GM19328 (cell line): ENCODE results near the gene CFAP157.

ENCODE experiments used
- ATAC-seq: cut with Tn5 transposase; IDR thresholded peaks from one replicate; pipeline ENCODE4 v1.9.1; 2021; ENCODE audit warnings: mild to moderate bottlenecking, moderate library complexity; ENCODE audit not compliant: unreplicated experiment

The CFAP157 gene

DNA sequence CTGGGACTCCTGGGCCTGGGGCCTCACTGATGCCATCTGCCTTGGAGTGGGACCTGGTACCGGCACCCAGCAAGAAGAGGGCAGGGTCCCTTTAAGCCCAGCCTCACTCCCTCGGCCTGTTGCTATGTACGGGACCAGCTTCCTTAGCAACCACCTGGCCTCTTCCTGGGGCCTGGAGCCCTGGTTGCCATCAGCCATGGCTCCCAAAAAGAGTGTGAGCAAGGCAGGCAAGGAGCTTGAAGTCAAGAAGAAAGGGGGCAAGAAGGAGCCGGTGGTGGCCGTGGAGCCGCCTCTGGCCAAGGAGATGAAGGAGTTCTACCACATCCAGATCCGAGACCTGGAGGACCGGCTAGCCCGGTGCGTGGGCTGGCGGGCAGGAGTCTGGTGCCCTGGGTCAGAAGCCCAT lies at the start of gene CFAP157:
Gene CFAP157 (plus strand): TSS at position 153 of the 406 bp plus-strand sequence. CDS start 44 bp downstream, at position 197.
- no peak for ATAC-seq

DNA sequence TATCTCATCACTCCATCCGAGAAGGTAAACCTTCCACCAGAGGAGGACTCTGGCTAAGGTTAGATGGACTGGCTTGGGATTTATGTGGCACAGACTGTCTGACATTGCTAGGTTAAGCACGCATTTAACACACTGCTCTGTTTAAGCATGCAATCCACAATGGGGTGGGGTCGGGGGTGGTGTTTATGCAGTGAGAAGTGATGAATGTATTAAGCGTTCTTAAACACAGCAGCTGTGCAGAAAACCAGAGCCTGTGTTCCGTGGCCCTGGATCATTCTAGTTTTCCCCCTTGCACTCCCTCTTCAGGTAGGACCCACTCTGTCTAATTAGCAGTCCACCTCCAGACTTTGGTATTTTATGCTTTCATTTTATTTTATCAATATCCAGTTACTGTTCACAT lies 48.4 kb upstream of the CFAP157 start:
- no peak for ATAC-seq

DNA sequence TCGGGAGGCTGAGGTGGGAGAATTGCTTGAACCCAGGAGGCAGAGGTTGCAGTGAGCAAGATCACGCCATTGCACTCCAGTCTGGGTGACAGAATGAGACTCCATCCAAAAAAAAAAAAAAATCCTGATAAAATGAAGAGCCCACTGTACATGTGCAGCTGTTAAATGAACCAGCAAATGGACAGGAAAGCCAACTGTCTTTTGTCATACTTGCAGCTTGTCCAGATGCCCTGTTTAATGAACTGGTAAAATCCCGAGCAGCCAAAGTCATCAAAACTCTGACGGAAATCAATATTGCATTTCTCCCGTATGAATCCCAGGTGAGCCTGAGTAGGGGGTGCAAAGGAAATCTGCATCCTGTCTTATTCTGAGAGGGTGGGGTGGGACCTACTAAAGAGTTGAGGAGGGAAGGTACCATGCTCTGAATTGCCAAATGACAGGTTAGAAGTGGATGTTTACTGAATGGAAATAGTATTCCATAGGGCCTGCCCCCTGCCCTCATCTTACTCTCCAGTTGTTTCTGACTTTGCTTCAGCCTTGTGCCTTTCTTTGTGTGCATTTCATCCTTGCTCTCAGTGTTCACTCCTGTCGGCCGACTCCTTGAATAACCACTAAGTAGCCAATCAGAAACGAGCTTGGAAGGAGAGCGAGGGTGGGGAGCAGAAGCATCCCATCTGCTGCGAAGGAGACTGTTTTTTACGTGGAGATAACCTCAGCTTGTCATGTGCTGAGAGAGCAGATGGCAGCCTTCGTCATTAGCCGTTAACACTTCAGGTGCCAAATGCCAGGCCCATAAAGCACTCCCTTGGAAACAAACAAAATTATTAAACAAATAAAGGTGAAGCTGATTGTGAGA lies 45.7 kb upstream of the CFAP157 start:
- ATAC-seq: no peak

DNA sequence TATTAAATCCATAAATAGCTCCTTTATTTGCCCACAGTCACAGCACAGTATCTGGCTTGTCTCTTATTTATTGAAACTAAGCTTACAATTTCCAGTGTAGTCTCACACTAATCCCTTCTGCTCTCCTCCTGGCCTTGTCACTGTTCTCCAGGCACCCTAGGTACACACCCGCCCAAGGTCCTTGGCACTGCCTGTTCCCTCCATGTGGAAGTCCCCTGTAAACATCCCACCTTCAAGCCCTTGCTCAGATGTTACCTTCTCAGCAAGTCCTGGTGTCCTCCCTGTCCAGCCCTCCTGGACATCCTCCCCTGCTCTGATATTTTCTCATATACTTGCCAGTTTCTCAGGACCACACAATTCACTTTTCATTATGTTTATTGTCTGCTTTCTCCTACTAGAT lies 44.2 kb upstream of the CFAP157 start:
- no peak for ATAC-seq

DNA sequence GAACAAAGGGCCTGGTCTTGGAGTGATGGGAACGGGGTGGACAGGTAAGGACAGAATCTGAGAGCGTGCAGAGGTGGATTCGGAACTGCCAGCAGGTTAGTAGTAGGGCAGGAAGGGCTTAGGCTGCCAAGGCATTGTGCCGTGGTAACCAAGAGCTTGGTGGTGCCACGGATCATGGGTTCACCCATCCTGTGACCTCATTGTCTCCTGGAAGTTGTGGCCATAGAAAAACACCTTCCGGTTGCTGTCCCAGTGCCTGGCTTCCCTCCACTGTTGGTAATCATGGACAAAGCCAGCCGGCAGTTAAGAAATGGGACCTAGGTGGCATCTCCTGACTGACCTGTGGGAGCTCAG lies 42.5 kb upstream of the CFAP157 start:
- no peak for ATAC-seq

DNA sequence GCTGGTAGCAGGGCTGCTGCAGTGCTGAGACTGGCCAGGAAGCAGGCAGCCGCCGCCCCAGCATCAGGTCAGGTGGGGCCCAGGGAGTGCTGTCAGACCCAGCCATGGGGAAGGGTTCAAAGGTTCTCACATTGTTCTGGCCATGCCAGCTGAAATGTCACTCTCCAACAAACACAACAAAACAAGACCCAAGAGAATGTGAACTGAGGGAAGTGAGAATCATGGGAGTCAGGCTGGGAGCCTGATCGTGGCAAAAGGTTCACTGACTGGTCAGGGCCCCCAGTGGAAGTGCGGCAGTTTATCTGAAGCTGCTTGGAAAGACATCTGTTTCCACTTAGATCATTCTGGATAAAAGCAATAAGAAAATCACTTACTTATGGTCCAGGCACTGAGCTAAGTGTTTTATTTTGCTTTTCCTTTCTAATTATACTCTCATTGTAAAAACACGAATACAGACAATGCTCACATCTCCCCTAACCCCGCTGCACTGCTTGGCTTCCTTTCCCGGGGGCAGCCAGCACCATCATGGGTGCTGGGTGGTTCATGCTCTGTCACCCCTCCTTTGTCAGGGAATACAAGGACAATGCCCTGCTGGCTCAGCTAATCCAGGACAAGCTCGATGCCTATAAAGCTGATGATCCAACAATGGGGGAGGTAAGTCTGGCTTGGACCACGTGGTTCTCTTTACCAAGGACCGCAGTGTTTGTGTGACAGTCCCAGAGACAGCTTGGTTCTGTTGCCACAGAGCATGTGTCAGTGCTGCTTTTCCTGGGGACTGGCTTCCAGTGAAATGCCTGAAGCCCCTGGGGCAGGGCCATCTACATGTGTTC lies 41.9 kb upstream of the CFAP157 start:
- no peak for ATAC-seq

DNA sequence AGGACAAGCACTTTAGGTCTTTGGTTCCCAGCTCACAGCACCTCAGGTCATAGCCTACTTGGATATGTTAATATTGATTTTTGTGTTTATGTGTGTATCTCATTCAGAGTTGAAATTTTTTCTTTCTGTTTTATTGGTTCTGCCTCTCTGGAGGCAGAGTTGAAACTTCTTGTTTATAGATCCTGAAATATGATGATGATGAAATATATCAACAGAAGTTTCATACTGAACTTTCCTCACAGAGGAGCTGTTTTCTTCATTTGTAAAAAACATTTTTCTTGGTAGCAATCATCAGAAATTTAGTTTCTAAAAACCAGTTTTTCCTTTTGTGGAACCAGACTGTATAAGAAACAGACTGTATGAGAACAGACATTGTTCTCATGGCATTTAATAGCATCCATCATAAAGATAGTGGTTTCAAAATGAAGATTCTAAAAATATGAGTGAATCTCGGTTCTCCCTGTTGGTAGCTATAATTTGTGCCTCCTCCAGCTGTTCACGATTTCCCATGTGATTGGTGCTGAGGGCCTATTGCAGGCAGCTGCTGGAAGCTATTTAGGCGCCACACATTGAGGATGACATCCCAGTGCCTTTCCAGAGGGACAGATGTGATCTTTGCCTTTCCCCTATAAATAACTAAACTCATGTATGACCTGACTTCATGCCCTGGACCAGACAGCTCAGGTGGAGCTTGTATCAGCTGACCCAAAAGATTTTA lies 39.5 kb upstream of the CFAP157 start:
- ATAC-seq: no peak

DNA sequence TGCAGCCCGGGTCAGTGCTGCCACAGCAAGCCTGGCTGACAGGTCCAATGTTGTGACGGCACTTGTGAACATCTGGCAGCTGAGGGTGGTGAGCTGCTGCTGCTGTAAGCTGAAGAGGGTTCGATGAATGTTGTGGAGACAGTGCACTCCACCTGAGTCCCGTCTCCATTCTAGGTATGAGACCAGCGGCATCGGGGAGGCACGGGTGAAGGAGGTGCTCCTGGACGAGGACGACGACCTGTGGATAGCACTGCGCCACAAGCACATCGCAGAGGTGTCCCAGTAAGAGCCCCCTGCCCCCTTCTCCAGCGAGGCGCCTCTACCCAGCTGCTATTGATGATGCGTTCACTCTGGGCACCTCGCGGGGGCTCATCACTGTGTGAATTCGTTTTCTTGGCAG lies 38.9 kb upstream of the CFAP157 start:
- ATAC-seq: no peak

DNA sequence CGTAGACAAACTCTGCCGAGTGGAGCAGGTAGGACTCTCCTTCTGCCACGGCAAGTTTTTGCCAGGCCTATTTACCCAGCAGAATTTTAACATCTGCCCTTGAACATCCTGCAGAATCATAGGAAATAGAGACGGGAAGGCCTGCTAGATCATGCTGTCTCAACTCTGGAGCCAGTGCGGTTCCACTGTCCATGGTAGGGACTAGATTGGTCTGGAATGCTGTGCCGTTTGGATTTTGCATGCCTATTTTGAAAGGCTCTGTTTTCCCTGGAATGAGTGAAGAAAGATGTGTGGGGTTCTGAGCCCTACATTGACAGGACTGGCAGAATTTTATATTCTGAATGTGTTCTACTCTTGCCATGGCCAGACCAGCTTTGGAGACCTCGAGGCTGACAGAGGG lies 33.6 kb upstream of the CFAP157 start:
- no peak for ATAC-seq

DNA sequence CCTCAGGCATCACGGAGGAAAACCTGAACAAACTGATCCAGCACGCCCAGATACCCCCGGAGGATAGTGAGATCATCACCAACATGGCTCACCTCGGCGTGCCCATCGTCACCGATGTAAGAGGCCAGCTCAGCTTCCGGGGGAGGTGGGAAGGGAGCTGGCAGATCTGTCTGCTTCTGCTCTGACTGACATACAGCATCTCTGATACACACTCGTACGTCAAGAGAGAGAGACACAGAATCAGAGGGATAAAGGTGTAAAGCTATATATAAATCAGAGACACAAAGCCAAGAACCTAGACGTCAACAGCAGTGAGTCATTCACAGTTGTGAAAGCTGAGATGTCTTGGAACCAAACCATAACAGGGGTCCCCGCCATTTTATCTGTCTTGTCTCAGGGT lies 30.1 kb upstream of the CFAP157 start:
- ATAC-seq: no peak

DNA sequence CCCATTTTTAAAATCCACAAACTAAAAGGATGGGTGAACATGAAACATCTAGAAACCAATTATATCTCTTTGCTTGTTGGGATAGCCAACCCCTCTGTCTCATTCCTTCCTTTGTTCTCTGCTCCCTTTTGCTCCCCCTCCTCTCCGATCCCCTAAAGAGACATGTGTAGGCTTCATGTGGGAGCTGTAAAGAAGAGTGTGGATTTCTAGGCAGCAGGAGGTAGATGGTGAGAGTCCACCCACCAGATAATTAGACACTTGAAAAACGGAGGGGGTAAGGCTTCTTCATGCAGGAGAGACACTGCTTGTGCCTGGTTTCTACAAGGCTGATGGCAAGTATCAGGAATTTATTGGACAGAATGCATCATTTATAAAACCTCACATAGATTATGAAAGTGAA lies 27.3 kb upstream of the CFAP157 start:
- ATAC-seq: no peak

DNA sequence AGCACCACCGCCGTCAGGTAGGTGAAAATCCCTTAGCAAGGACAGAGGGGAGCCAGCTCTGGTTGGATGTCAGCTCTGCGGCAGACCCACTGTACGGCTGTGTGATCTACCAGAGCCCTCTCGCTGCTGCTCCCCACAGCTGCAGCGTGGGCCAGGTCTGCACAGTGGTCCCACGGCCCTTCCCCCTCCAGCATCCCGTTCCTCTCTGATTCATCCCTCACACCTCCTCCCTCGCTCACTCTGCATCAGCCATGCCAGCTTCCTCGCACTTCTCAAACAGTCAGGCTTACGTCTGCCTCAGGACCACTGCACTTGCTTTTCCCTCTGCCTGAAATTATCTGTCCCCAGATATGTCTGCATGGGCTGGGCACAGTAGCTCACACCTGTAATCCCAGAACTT lies 26.6 kb upstream of the CFAP157 start:
- no peak for ATAC-seq

DNA sequence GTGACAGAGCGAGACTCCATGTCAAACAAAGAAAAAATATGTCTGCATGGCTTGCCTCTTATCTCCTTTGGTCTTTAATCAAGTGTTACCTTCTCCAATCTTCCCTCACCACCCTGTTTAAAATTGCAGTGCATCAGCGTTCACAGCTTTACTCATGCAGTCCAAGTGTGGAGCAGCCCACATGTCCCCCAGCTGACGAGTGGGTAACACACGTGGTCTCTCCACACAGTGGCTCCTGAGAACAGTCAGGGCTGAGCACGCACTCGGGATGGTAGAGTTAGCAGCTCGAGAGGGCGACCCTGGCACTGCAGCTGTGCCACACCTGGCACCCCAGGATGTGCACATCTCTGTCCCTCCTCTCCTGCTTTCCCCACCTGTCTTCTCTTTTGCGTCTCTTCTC lies 25.9 kb upstream of the CFAP157 start:
- ATAC-seq: no peak

DNA sequence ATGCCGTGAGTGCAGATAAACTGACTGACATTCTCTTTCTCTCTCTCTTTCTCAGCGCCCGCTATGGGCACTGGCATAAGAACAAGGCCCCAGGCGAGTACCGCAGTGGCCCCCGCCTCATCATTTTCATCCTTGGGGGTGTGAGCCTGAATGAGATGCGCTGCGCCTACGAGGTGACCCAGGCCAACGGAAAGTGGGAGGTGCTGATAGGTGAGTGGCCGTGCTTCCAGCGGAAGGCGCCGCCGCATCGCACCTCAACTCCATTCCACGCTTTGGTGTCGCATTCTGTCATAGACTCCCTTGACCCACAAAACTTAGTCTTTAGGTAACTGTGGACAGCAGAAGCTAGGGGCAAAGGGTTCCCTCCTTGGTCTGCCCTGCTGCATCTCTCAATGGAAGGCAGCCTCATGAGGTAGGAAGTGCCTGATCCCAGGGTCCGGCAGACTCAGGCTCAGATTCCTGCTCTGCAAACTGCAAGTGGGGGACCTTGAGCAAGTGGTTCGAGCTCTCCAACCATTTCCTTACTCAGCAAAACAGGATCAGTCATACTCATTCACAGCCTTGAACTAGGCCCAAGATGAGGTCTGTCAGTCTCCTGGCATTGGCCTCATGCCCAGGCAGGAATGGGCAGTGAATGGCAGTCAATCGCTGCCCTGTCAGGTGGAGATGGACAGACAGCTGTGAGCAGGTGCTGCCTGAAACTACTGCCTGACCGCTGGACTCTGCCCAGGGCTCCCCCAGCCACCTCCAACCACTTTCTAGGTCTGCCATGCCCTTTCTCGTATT lies 24.2 kb upstream of the CFAP157 start:
- no peak for ATAC-seq

DNA sequence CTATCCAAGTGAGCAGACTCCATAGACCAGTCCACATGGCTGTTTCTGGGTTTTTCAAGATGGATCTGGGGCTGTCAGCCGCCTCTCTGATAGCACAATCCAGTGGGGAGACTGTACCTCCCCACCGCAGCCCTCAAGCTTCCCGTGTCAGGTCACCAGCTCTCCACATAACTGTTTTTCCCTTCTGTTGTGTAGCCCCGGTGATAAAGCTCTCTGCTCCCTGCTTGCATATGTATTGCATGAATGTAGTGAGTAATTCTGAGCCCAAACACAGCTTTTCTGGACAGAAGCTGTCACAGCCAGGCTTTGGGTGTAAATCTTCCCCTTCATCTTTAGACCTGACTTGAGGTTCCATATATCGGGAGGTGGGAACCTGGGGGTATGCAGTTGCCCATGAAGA lies 23.1 kb upstream of the CFAP157 start:
- ATAC-seq: no peak

DNA sequence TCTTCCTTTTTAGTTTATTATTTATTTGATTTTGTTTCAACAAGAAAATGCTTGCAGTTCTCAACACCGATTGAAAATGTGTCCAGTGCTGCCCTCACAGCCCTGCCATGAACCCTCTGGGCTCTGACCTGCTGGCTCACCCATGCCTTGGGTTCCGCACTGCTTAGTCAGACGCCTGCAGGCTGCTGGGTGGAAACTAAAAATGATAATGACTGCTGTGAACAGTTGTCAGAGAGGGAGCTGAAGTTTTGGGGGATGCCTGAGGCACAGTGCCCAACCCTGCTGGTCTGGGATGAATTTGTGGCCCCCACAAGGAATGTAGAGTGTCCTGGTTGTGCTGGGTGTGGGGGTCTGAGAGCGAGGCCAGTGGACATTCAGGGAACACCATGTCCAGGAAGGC lies 22.2 kb upstream of the CFAP157 start:
- no peak for ATAC-seq

DNA sequence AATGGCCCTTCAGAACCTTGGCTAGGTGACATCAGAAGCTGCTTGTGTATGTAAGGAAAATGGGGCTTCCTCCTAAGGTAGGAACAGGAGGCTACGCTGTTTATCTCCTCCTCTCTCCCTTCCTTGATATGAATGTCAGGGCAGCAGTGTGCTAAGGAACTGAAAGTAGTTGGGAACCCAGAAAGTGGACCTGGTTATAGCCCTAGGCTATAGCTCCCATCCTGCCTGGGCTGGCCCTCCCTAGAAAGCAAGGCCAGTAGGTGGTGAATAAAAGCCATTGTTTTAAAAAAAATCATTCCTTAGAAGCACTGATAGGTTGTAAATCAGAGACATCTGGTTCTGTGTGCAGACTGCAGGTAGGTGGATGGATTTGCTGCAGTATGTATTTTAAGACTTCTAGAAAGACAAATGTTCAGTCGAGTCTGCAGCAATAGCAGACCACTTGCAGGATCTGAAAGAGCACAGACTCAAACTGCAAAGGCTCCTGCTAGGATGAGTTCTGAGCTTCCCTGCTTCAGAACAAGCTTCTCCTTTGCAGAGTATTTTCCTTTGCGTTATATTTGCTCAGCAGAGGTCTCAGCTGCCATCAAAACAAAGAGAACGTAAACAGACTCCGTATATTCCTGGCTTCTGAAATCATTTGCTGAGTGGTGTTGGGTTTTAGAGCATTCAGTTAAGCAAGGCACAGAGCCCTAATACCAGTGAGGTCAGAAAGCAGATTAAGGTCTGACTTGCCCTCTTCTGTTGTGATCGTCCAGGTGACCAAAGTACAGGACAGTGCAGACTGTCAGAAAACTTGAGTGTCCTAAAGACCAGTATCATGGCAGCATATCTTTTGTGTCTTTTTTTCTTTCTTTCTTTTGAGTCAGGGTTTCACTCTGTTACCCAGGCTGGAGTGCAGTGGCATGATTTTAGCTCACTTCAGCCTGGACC lies 20.1 kb upstream of the CFAP157 start:
- no peak for ATAC-seq

DNA sequence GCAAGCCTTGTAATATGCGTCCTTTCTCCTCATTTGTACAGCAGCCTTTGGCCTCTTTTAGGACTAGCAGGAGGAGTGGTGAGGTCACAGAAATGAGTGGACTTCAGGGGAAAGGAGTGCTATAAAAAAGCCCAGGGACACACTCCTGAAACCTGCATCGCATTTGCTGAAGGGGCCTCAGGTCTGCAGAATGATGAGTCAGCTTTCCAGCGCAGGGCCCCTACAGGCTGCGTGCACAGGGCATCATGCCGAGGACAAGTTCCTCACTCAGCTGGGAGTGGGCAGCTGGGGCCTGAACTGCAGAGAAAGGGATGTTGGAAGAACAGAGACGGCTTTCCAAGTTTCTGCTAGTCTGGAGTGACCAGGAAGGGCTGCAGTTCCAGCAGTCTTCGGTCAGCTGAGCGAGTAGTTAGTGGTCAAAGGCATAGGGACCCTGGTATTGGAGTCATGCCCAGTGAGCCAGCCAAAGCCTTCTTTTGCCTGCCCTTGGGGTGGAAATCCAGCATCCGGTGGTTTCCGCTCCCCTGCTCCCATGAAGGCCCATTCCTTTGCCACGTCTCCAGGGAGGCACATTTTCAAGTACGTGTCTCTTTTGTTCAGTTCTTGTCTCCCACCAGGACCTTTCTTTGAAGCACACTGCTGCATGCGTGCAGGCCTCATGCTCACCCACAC lies 17.3 kb upstream of the CFAP157 start:
- ATAC-seq: no peak

DNA sequence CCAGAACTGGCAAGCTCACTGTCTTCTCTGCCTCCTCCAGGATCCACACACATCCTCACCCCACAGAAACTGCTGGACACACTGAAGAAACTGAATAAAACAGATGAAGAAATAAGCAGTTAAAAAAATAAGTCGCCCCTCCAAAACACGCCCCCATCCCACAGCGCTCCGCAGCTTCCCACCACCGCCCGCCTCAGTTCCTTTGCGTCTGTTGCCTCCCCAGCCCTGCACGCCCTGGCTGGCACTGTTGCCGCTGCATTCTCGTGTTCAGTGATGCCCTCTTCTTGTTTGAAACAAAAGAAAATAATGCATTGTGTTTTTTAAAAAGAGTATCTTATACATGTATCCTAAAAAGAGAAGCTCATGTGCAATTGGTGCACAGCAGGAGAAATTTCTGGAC lies 16.1 kb upstream of the CFAP157 start:
- no peak for ATAC-seq
